Activated T-helper 17 cell treated with anti-CD3 and anti-CD28 coated beads, Interleukin-2, amount 50 U/mL, for 72 hours (primary cell): ENCODE measurements around the gene SOX13. TPM values are rescaled to one million over a fixed set of nuclear protein-coding genes. Genes with fewer than 3 reads are reported as not detected.
"Not testable (repeated sequence)": the region's sequence is repeated elsewhere in the genome, so short reads cannot be mapped to it uniquely, and the experiment has no call there.

Experiments
- ATAC-seq: fragments of 150-1000 bp; cut with Tn5 transposase; replicated peaks from 2 replicates; pipeline ENCODE4 v1.10.0; 2021; ENCODE audit warnings: mild to moderate bottlenecking, moderate library complexity
- H3K27ac Mint-ChIP-seq: one replicate; pipeline ENCODE4 v1.8.0; 2022; ENCODE audit warnings: mixed read lengths
- H3K27me3 Mint-ChIP-seq: one replicate; pipeline ENCODE4 v1.8.0; 2022; ENCODE audit warnings: mixed read lengths
- H3K36me3 Mint-ChIP-seq: one replicate; pipeline ENCODE4 v1.8.0; 2022; ENCODE audit warnings: low read depth, mild to moderate bottlenecking, mixed read lengths
- H3K4me1 Mint-ChIP-seq: one replicate; pipeline ENCODE4 v1.8.0; 2022; ENCODE audit warnings: mixed read lengths
- H3K4me3 Mint-ChIP-seq: one replicate; pipeline ENCODE4 v1.8.0; 2022; ENCODE audit warnings: mild to moderate bottlenecking, mixed read lengths
- H3K9me3 Mint-ChIP-seq: one replicate; pipeline ENCODE4 v1.8.0; 2022; ENCODE audit warnings: mixed read lengths
- total RNA-seq, 2 donors: library from RNA; stranded (reverse); gene quantifications; one replicate each; pipeline ENCODE4 v1.2.3, GENCODE V29; 2022

Gene SOX13
- total RNA-seq, 2 donors from 2014 or later = 0.35 to 4.1 TPM

DNA sequence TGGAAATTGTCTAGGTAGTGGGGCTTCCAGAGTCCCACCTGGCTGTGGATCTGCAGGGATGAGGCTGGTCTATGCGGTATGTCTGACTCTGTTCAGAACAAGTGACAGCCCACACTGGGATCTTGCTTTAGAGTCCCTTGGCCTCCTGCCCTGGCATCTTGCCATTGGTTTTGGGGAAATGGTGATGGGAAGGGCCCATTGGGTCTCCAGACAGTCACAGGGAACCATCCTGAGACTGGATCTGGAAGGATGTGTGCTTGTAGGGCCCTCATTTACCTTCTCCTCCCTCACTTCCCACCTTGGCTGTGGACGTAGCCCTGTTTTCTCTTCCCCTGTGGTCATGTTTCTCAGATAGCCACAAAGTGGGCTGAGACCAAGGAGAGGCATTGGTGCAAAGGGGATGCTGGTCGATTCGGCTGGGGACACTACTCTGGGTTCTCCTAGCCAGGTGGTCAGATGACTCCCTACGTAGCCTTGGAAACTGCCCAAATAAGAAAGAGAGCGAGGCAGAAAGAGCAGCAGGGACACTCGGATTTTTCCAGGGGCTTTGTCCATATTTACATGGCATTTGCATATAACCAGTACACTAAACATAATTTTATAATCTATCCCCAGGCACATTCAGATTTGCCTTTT is 15.1 kb downstream of the SOX13 start:
- ATAC-seq = no peak
- Mint-ChIP-seq H3K4me3 (no peak overlapping the region), H3K27me3 (no peaks in the 10 kb centered on the region), H3K36me3 (no peaks in the 10 kb centered on the region), H3K27ac (no peak overlapping the region), H3K9me3 (no peaks in the 10 kb centered on the region), H3K4me1 (no peaks in the 10 kb centered on the region)

GRCh38 chr1:204088596-204088995 is 15.7 kb downstream of the SOX13 start:
- no peak for ATAC-seq
- Mint-ChIP-seq H3K9me3 (no peaks in the 10 kb centered on the region), H3K36me3 (no peaks in the 10 kb centered on the region), H3K27ac (no peak overlapping the region), H3K4me3 (no peak overlapping the region), H3K27me3 (no peaks in the 10 kb centered on the region), H3K4me1 (no peaks in the 10 kb centered on the region)

DNA sequence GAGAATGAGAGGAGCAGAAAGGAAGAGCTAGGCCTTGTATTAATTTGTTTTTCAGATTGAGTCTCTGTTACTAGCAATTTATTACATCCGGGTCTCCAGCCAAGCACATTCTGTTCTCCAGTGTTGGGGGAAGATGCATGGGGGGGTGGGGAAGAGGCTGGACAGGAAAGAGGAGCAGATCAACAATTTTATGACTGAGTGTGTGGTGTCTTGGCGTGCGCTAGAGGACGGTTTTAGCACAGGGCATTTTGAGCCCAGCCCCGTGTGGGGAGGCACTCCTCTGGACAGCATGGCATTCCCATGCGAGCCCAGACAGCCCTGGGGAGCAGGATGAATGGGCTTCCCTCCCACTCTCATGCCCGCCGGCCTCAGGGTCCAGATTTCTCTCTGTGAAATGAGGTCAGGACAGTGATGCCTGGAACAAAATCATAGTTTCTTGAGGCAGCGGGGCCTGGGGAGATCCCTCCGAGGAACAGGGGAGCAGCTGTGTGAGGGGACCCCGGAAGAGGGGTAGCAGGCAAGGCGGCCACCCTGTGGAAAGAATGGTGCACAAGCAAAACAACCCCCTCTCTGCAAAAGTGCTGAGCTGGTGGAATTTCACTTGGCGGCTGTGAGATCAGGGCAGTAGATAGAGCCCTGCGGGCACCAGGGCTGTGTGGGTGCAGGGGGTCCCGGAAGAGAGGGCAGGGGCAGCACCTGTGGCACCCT is 16.3 kb downstream of the SOX13 start:
- ATAC-seq = no peak
- Mint-ChIP-seq H3K4me1 (no peaks in the 10 kb centered on the region), H3K36me3 (no peaks in the 10 kb centered on the region), H3K27ac (no peak overlapping the region), H3K27me3 (no peaks in the 10 kb centered on the region), H3K4me3 (no peak overlapping the region), H3K9me3 (no peaks in the 10 kb centered on the region)

GRCh38 chr1:204090132-204090531 is 17.2 kb downstream of the SOX13 start:
- H3K4me3 Mint-ChIP-seq, ATAC-seq, H3K27ac Mint-ChIP-seq, H3K4me1 Mint-ChIP-seq, H3K27me3 Mint-ChIP-seq, H3K36me3 Mint-ChIP-seq, H3K9me3 Mint-ChIP-seq: not testable (repeated sequence)

DNA sequence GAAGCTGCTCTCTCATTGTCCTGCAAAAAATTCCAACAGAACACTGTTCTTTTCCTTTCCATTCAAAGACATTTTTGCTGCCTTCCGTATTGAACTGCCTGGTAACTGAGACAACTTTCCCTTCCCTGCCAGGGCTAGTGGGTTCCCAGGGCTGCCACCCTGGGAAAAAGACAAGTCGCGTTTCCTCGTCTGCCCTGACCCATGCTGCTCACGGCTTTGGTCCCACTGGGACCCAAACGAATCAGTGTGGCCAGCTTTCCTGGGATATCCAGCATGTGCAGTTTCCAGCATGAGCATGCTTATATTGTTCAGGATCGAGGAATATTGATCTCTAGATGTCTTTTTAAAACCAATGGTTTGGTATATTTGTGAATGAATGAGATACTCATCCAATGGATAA is 18.2 kb downstream of the SOX13 start:
- no peaks in the 10 kb centered on the region for H3K4me1 Mint-ChIP-seq
- no peak overlapping the region for H3K27ac Mint-ChIP-seq
- H3K27me3 Mint-ChIP-seq = no peaks in the 10 kb centered on the region
- no peak for ATAC-seq
- H3K4me3 Mint-ChIP-seq = no peak overlapping the region
- no peaks in the 10 kb centered on the region for H3K9me3 Mint-ChIP-seq
- no peaks in the 10 kb centered on the region for H3K36me3 Mint-ChIP-seq

- Mint-ChIP-seq H3K4me3 (no peak overlapping the region), H3K27me3 (no peaks in the 10 kb centered on the region), H3K9me3 (no peaks in the 10 kb centered on the region), H3K27ac (no peak overlapping the region), H3K4me1 (no peaks in the 10 kb centered on the region), H3K36me3 (no peaks in the 10 kb centered on the region)
- no peak for ATAC-seq
Observed at GRCh38 chr1:204091787-204092312, 18.9 kb downstream of the SOX13 start.

DNA sequence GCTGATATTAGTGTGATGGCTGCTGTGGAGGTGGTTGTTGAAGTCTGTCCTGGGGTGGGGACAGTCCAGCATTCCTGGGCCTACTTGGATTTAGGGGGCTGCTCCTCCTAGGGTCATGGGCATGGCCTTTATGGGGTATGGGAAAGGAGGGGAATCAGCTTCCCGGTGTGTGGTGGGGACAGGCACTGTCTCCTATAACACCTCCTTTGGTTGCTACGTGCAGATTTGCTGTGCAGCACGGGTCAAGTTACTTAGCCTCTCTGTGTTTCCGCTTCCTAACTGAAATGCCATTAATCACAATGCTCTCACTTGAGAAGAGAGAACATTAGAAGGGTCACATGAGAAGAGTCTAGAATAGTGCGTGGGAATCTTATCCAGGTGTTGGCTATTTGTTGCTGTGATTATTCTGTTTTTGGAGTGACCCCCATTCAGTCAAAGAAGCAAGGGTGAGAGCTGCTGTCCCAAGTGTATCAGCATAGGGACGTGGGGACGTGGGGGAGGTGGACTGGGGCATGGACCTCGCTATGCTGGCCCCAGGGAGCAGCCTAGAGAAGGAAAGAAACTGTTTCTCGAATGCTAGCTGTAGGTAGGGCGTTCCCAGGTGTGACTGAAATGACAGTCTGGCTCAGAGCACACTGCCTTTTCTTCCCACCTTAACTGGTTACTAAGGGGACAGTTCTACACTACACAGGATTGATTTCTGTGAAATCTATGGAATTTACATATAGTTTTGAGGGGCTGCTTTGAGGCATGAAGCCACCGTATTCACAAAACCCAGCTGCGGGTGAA is 19.9 kb downstream of the SOX13 start:
- Mint-ChIP-seq H3K36me3 (no peaks in the 10 kb centered on the region), H3K27me3 (no peaks in the 10 kb centered on the region), H3K9me3 (no peaks in the 10 kb centered on the region), H3K27ac (peak overlapping the region; percentile 28), H3K4me3 (no peak overlapping the region), H3K4me1 (no peaks in the 10 kb centered on the region)
- no peak for ATAC-seq

- H3K27ac Mint-ChIP-seq = no peak overlapping the region
- no peaks in the 10 kb centered on the region for H3K4me1 Mint-ChIP-seq
- no peaks in the 10 kb centered on the region for H3K27me3 Mint-ChIP-seq
- H3K36me3 Mint-ChIP-seq = no peaks in the 10 kb centered on the region
- no peaks in the 10 kb centered on the region for H3K9me3 Mint-ChIP-seq
- ATAC-seq = no peak
- no peak overlapping the region for H3K4me3 Mint-ChIP-seq
Observed at GRCh38 chr1:204093421-204093717, 20.5 kb downstream of the SOX13 start.

DNA sequence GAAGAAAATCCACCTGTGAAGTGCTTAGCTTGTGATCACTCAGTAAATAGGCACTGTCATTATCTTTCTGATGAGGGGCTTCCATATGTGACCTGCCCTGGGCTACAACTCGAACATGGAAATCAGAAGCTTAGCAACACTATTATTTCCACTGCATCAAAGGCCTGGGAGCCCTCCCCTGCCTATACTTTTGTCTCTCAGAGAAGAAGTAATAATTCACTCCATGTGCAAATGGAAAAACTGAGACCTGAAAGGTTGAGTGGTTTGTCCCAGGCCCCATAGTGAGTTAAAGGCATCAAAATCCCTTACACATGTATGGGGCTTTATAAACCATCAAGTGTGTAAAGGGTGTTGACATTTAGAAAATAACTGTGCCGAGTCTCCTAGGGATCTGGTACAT is 20.9 kb downstream of the SOX13 start:
- Mint-ChIP-seq H3K36me3 (no peaks in the 10 kb centered on the region), H3K4me3 (no peak overlapping the region), H3K4me1 (no peaks in the 10 kb centered on the region), H3K9me3 (no peaks in the 10 kb centered on the region), H3K27me3 (no peaks in the 10 kb centered on the region), H3K27ac (no peak overlapping the region)
- ATAC-seq = no peak

GRCh38 chr1:204094313-204094729 is 21.4 kb downstream of the SOX13 start:
- H3K36me3 Mint-ChIP-seq = no peaks in the 10 kb centered on the region
- no peak for ATAC-seq
- no peaks in the 10 kb centered on the region for H3K9me3 Mint-ChIP-seq

DNA sequence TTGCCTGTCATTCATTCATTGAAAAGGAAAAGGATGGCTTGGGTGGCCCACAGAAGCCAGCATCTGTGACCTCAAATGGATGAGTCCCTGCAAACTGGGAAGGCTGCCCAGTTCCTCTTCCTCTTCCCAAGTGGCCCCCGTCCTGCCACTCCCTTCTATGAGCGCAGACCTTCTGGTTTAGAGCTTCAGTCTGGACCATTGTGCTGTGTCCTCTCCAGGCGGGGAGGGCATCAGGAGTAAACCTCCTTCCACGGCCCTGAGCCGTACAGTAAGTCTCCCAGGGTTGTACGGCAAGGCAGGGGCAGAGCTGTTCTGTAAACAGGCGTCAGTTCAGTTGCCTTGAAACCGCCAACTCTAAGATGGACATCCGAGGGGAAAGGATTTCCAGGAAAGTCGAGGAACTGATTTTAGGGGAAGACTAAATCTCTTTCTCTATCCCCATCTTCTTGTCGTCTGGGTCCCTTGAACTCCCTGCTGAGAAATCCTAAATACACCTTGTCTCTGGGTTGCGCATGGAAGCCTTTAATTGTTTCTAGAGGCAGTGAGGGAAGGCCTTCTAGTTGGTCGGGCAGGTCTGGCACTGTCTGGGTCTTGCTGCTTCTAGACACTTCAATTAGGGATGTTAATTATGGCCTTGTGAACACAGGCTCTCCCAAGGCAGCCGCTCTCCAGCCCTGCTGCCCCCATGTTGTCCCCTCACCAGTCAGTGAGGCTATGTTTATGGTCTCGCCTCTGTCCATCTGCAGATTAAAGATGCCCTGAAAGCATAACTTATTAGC is 22.1 kb downstream of the SOX13 start:
- no peak for ATAC-seq
- no peak overlapping the region for H3K4me3 Mint-ChIP-seq
- H3K9me3 Mint-ChIP-seq = no peaks in the 10 kb centered on the region
- no peak overlapping the region for H3K27ac Mint-ChIP-seq
- H3K36me3 Mint-ChIP-seq = no peaks in the 10 kb centered on the region
- no peaks in the 10 kb centered on the region for H3K4me1 Mint-ChIP-seq
- H3K27me3 Mint-ChIP-seq = no peaks in the 10 kb centered on the region

More at GRCh38 chr1:204094313-204094729, 21.4 kb downstream of the SOX13 start:
- H3K27me3 Mint-ChIP-seq = no peaks in the 10 kb centered on the region
- no peak overlapping the region for H3K4me3 Mint-ChIP-seq
- no peak overlapping the region for H3K27ac Mint-ChIP-seq
- no peaks in the 10 kb centered on the region for H3K4me1 Mint-ChIP-seq

- no peak overlapping the region for H3K4me3 Mint-ChIP-seq
- ATAC-seq = peak; percentile 28
- no peak overlapping the region for H3K27ac Mint-ChIP-seq
- no peaks in the 10 kb centered on the region for H3K9me3 Mint-ChIP-seq
- no peaks in the 10 kb centered on the region for H3K36me3 Mint-ChIP-seq
- H3K4me1 Mint-ChIP-seq = no peaks in the 10 kb centered on the region
- no peaks in the 10 kb centered on the region for H3K27me3 Mint-ChIP-seq
Observed at GRCh38 chr1:204096931-204097330, 24.0 kb downstream of the SOX13 start.

- Mint-ChIP-seq H3K27ac (peak overlapping the region; percentile 15), H3K9me3 (no peaks in the 10 kb centered on the region), H3K36me3 (no peaks in the 10 kb centered on the region), H3K4me1 (peaks cover 11% of the 10 kb centered on the region), H3K27me3 (no peaks in the 10 kb centered on the region), H3K4me3 (no peak overlapping the region)
- ATAC-seq = no peak
Observed at GRCh38 chr1:204098683-204099082, 25.8 kb downstream of the SOX13 start.

GRCh38 chr1:204099754-204100153 is 26.8 kb downstream of the SOX13 start:
- peaks cover 15% of the 10 kb centered on the region for H3K4me1 Mint-ChIP-seq
- ATAC-seq, H3K27ac Mint-ChIP-seq, H3K27me3 Mint-ChIP-seq, H3K9me3 Mint-ChIP-seq, H3K4me3 Mint-ChIP-seq, H3K36me3 Mint-ChIP-seq: not testable (repeated sequence)
